Esophagus (tissue), 2 donors: Measurements from ENCODE around the gene CCSER1. TPM values are rescaled to one million over a fixed set of nuclear protein-coding genes. Genes with fewer than 3 reads are reported as not detected.

Experiments used
- H3K27ac ChIP-seq, 2 donors: one replicate each; pipeline ENCODE4 v1.5.1; 2013; ENCODE audit warnings: low read depth in 2 of 2, mild to moderate bottlenecking in 2 of 2, inconsistent platforms in 1 of 2, low read length in 1 of 2, moderate library complexity in 1 of 2
- H3K27me3 ChIP-seq, 2 donors: one replicate each; pipeline ENCODE4 v1.6.1; 2013; ENCODE audit warnings: low read length in 2 of 2, control low read depth in 1 of 2, mild to moderate bottlenecking in 1 of 2; ENCODE audit not compliant: insufficient read depth in 2 of 2, control insufficient read depth in 1 of 2
- H3K36me3 ChIP-seq, 2 donors: one replicate each; pipeline ENCODE4 v1.6.1; 2013; ENCODE audit warnings: low read length in 1 of 2; ENCODE audit not compliant: control insufficient read depth in 2 of 2, insufficient read depth in 2 of 2
- H3K4me1 ChIP-seq, 2 donors: one replicate each; pipeline ENCODE4 v1.6.1; 2013; ENCODE audit warnings: low read length in 1 of 2; ENCODE audit not compliant: control insufficient read depth in 2 of 2, insufficient read depth in 2 of 2
- H3K4me3 ChIP-seq, 2 donors: one replicate each; pipeline ENCODE4 v1.5.1; 2013; ENCODE audit warnings: low read length in 2 of 2, mild to moderate bottlenecking in 2 of 2, low read depth in 1 of 2, moderate library complexity in 1 of 2
- H3K9me3 ChIP-seq, 2 donors: one replicate each; pipeline ENCODE4 v1.6.1; 2013; ENCODE audit warnings: mild to moderate bottlenecking in 2 of 2, low read depth in 1 of 2, low read length in 1 of 2, moderate library complexity in 1 of 2; ENCODE audit not compliant: control insufficient read depth in 2 of 2, insufficient read depth in 1 of 2
- WGBS, 2 donors: extraction: QIAGEN DNeasy Blood & Tissue Kit; methylation state at CpG; one replicate each; pipeline ENCODE4 v1.1.7; 2013; 5-methylcytosine and 5-hydroxymethylcytosine counted together
- polyA plus RNA-seq, 2 donors: library from polyadenylated mRNA; stranded (reverse); fragments of 200-250 nt; gene quantifications; one replicate each; pipeline ENCODE4 v1.2.3, GENCODE V29; 2013
- donor health status: healthy with polysubstance abuse.
- donor health status: Bipolar disorder and iron deficiency.

The CCSER1 gene
- polyA plus RNA-seq, 2 donors, result 0.35 to 0.87 TPM

DNA sequence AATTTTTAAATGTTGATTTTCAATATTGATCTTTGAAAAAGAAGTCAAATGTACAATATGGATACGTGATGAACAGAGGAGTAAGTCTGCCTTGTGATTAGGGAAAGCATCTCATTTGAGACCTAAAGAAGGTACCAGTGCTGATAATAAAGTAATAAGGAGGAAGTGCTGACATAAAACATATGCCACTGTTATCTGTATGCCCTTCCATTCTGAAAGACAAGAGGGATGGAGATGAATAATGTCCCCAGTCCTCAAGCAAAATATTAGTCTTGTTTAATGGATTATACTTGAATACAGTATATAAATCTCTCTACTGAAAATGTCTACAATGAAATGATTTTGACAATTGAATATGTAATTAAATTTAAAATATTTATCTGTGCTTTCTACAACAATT, 58.2 kb downstream of the CCSER1 start:
- no peak overlapping the region for H3K27ac ChIP-seq
- H3K27me3 ChIP-seq, result no peaks in the 10 kb centered on the region
- H3K4me1 ChIP-seq, result no peaks in the 10 kb centered on the region
- 86 to 89% methylated on average over 1 of the region's 1 CpG for WGBS, 2 donors
- no peaks in the 10 kb centered on the region for H3K9me3 ChIP-seq
- H3K4me3 ChIP-seq, result no peak overlapping the region
- H3K36me3 ChIP-seq, result no peaks in the 10 kb centered on the region

DNA sequence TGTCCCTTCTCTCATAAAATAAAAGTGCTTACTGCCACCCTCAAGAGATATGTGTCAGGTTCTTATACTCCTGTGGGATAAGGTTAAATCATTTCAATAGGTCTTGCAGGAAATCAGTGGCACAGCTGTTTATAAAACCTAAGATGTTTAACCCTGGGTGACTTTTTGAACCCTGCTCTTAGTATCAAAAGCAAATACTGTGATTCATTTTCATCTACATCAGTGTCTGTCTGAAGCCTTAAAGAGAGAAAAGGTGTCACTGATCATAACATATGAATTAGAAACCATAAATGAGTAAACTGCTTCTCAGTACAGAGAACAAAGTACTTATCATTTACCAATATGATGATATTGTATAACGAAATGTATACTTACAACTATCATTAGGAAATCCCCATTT, 59.0 kb downstream of the CCSER1 start:
- 66 to 69% methylated on average over 1 of the region's 1 CpG for WGBS, 2 donors

DNA sequence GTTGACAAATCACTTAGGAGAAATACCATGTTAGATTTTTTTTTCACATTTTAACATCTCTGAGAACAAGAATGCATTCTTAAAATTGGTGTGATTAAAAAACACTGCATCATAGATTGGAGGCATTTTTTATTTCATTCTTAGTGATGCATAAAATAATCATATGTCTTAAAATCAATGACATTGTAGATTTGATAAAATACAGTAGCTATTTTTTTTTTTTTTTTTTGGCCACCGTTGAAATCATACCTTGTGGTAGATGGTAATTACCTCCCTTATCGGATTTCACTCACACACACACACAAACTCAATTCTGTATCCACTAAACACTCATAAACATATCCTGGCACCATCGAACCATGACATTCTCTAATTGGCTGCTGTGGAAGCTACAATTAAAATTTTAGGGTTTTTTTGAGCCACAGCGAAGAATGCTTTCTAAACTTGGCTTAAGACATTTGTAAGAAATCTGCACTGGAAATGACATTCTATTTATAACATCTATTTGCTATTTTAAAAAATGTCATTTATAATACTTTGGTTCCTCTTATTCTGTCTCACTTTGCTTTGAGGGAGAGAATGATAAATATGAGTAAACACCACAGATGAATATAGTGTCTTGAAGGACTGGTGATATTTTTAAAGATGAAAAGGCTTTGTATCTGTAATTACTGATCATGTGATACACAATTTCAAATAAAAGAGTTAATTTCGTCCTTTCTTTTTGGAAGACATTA, 60.1 kb downstream of the CCSER1 start:
- Histone ChIP-seq H3K27ac (no peak overlapping the region), H3K36me3 (no peaks in the 10 kb centered on the region), H3K27me3 (no peaks in the 10 kb centered on the region), H3K9me3 (no peaks in the 10 kb centered on the region), H3K4me1 (no peaks in the 10 kb centered on the region), H3K4me3 (no peak overlapping the region)
- 57 to 66% methylated on average over 5 of the region's 5 CpGs for WGBS, 2 donors

More for the DNA sequence above, 59.0 kb downstream of the CCSER1 start:
- Histone ChIP-seq H3K9me3 (no peaks in the 10 kb centered on the region), H3K4me1 (no peaks in the 10 kb centered on the region), H3K4me3 (no peak overlapping the region), H3K27ac (no peak overlapping the region), H3K36me3 (no peaks in the 10 kb centered on the region), H3K27me3 (no peaks in the 10 kb centered on the region)

DNA sequence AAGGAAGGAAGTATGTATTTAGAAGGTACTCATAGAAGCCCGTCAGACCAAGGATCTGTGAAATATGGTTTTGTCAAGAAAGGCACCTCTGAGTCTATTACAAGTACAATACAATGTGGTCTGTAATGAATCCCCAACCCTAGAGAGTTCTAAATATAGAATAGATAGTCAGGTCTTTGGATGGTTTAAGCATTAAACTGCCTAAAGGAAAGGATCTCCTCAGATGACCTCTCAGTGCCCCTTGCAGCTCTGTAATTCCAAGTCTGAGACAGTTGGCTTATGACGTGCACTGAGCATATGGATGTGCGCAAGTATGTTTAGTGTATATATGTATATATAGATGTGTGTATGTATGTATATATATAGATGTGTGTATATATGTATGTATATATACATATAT, 62.0 kb downstream of the CCSER1 start:
- no peaks in the 10 kb centered on the region for H3K36me3 ChIP-seq
- WGBS, 2 donors, result 88 to 93% methylated on average over 3 of the region's 3 CpGs
- H3K27me3 ChIP-seq, result no peaks in the 10 kb centered on the region
- H3K27ac ChIP-seq, result no peak overlapping the region
- no peak overlapping the region for H3K4me3 ChIP-seq
- no peaks in the 10 kb centered on the region for H3K4me1 ChIP-seq
- H3K9me3 ChIP-seq, result no peaks in the 10 kb centered on the region

DNA sequence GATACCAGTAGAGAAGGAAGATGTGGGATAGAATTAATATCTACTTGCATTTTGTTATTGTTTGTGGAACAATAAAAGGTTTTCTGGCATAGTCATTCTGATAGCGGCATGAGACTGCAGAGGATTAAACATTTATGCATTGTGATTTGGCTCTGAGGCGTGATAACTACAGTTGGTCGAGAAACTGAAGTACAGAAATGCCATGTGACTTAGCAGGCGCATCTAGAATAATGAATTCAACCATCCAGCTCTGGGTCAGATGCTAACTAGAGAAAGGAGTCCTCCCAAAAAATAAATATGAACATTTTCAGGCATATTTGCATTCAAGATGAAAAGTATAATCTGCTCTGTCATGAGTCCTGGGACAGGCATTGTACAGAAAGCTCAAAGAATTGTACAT, 62.8 kb downstream of the CCSER1 start:
- 70 to 82% methylated on average over 4 of the region's 4 CpGs for WGBS, 2 donors
- H3K4me3 ChIP-seq, result no peak overlapping the region
- no peaks in the 10 kb centered on the region for H3K4me1 ChIP-seq

DNA sequence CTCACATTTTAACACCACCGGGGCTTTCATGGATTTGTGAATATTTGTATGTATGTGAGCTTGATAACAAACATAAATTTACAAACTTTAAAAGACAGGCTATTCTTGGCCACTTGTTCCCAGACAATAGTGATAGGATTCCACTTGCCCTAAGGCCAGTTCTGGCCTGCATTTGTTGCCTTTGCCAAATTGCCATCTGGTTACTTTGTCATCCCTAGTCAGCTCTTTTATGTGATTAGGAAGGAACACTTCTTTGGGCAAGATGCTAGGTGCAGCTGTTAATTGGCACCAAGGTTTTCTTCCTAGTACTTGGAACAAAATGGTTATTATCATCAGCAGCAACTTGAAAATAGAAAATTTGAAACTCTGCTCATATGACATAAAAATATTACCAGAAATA, 63.3 kb downstream of the CCSER1 start:
- Histone ChIP-seq H3K4me1 (no peaks in the 10 kb centered on the region), H3K4me3 (no peak overlapping the region), H3K27me3 (no peaks in the 10 kb centered on the region), H3K27ac (no peak overlapping the region), H3K36me3 (no peaks in the 10 kb centered on the region), H3K9me3 (no peaks in the 10 kb centered on the region)
- WGBS, 2 donors, result 60 to 70% methylated on average over 1 of the region's 1 CpG

More for the DNA sequence above, 62.8 kb downstream of the CCSER1 start:
- H3K27ac ChIP-seq, result no peak overlapping the region
- no peaks in the 10 kb centered on the region for H3K36me3 ChIP-seq
- H3K9me3 ChIP-seq, result no peaks in the 10 kb centered on the region
- H3K27me3 ChIP-seq, result no peaks in the 10 kb centered on the region

DNA sequence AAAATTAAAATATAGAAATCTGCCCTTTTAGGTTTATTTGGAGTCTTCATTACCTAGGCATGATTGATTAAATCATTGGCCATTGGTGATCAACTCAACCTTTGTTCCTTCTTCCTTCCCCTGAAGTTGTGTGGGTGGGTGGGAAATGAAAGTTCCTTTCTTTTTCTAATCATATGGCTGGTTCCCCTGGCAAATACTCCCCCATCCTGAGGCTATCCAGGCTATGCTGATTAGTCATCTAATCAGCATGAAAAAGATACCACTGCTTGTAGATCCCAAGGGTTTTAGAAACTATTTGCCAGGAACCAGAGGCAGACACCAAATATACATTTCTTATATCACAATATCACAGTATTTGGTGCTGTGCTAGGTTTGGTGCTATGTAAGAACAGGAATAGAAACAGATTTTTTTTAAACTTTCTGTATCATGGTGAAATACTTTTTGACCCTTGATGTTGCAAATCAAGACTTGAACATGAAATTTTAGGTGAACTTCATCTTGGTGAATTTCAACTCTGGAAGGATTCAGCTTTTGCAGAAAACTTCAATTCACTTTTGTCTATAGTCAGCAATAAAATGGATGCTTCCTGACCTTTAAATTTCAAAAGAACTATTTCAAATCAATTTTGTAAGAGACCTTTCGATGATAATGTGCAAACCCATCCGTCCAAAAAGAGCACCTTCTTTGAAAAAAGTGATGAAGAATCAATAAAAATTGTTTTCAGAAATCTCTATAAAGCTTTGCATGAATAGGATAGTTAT, 71.1 kb downstream of the CCSER1 start:
- Histone ChIP-seq H3K36me3 (no peaks in the 10 kb centered on the region), H3K27ac (no peak overlapping the region), H3K4me1 (no peaks in the 10 kb centered on the region), H3K27me3 (no peaks in the 10 kb centered on the region), H3K9me3 (no peaks in the 10 kb centered on the region), H3K4me3 (no peak overlapping the region)
- 92 to 93% methylated on average over 2 of the region's 2 CpGs for WGBS, 2 donors

DNA sequence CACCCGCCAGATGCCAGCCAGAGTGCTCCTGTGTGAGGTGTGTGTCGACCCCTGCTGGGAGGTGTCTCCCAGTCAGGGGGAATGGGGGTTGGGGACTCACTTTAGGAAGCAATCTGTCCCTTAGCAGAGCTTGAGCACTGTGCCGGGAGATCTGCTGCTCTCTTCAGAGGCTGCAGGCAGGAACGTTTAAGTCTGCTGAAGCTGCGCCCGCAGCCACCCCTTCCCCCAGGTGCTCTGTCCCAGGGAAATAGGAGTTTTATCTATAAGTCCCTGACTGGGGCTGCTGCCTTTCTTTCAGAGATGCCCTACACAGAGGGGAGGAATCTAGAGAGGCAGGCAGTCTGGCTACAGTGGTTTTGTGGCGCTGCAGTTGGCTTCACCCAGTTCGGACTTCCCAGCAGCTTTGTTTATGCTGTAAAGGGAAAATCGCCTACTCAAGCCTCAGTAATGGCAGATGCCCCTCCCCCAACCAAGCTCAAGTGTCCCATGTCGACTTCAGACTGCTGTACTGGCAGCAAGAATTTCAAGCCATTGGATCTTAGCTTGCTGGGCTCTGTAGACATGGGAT, 80.8 kb downstream of the CCSER1 start:
- Histone ChIP-seq H3K4me1 (no peaks in the 10 kb centered on the region), H3K36me3 (no peaks in the 10 kb centered on the region), H3K4me3 (no peak overlapping the region), H3K27ac (no peak overlapping the region), H3K9me3 (no peaks in the 10 kb centered on the region), H3K27me3 (no peaks in the 10 kb centered on the region)
- WGBS, 2 donors, result 87 to 89% methylated on average over 10 of the region's 10 CpGs

DNA sequence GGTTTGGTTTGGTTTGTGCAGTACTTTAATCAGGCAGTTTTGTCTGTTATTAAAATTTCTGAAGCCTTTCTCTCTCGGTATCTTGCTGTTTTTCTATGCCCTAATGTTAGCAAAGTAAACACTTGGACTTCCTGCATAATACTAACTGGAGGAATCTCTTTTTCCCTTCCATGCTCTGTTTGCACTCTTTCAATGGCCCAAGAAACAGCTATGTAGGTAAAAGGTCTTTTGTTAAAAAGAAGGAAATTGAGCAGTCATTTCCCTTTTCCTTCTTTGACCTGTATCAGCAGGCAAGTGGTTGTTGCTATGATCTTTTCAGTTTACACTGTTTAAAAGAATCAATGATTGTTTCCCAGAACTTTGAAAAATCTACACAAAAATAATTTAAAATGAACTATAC, 82.7 kb downstream of the CCSER1 start:
- no peaks in the 10 kb centered on the region for H3K4me1 ChIP-seq
- 16 to 34% methylated on average over 1 of the region's 1 CpG for WGBS, 2 donors
- no peaks in the 10 kb centered on the region for H3K27me3 ChIP-seq
- no peak overlapping the region for H3K27ac ChIP-seq
- no peak overlapping the region for H3K4me3 ChIP-seq
- H3K36me3 ChIP-seq, result no peaks in the 10 kb centered on the region
- no peaks in the 10 kb centered on the region for H3K9me3 ChIP-seq
